GM12878 (cell line): ENCODE measurements around the gene RRAGD. TPM values are rescaled to one million over a fixed set of nuclear protein-coding genes. Genes with fewer than 3 reads are reported as not detected.

Experiments
- BHLHE40 ChIP-seq, 2 experiments: fragments of 450-650 bp in 1 of 2; IDR thresholded peaks; 2 replicates each; pipeline ENCODE4 v1.6.1; 2011 to 2017; ENCODE audit warnings: low read depth in 2 of 2, borderline replicate concordance in 1 of 2, improper control_type of control experiment in 1 of 2, low read length in 1 of 2, mild to moderate bottlenecking in 1 of 2
- CHD2 ChIP-seq: IDR thresholded peaks from 2 replicates; pipeline ENCODE4 v1.6.1; 2011; ENCODE audit warnings: low read depth, low read length, improper control_type of control experiment, borderline replicate concordance
- EED ChIP-seq: sonication (generic); IDR thresholded peaks from 2 replicates; pipeline ENCODE4 v1.6.1; 2016; ENCODE audit warnings: antibody characterized with exemption, low read depth
- GATAD2B ChIP-seq: fragments of 450-650 bp; conservative IDR thresholded peaks from 2 replicates; pipeline ENCODE4 v1.6.1; 2017; ENCODE audit warnings: low read depth, mild to moderate bottlenecking, moderate library complexity
- SMAD1 ChIP-seq: fragments of 450-650 bp; IDR thresholded peaks from 2 replicates; pipeline ENCODE4 v1.6.1; 2018; ENCODE audit warnings: mild to moderate bottlenecking, low read depth; ENCODE audit not compliant: partially characterized antibody
- TAF1 ChIP-seq: IDR thresholded peaks from 2 replicates; pipeline ENCODE4 v1.6.1; 2011; ENCODE audit warnings: mild to moderate bottlenecking, low read depth, low read length, borderline replicate concordance
- TARDBP ChIP-seq: IDR thresholded peaks from 2 replicates; pipeline ENCODE4 v1.6.1; 2016; ENCODE audit warnings: borderline replicate concordance
- TCF3 ChIP-seq: IDR thresholded peaks from 2 replicates; pipeline ENCODE4 v1.6.1; 2012; ENCODE audit warnings: low read depth, mild to moderate bottlenecking, low read length, borderline replicate concordance; ENCODE audit not compliant: insufficient read depth
- ZNF622 ChIP-seq: fragments of 450-650 bp; IDR thresholded peaks from 2 replicates; pipeline ENCODE4 v1.6.1; 2017; ENCODE audit warnings: mild to moderate bottlenecking, inconsistent platforms
- polyA plus RNA-seq, 11 experiments: library from polyadenylated mRNA; depleted of rRNA in 4 of 11; unstranded in 6 of 11; stranded (reverse) in 5 of 11; fragments of >200 nt; fragmentation: Nextera tagmentation in 4 of 11; fragmentation: Illumina TruSeq in 1 of 11; extraction: Ambion mirVana in 4 of 11; extraction: Trizol in 1 of 11; gene quantifications; 1 replicate in 1 of 11; 2 replicates in 10 of 11; pipeline versions ENCODE4 v1.2.1 to v1.2.3, GENCODE V29; 2011 to 2016; ENCODE audit warnings: inconsistent platforms in 2 of 11, missing spikeins in 2 of 11, low read depth in 1 of 11
- total RNA-seq, 4 experiments: library from RNA; depleted of rRNA in 3 of 4; stranded (reverse); fragments of >200 nt in 3 of 4; fragmentation: Illumina TruSeq in 1 of 4; extraction: Trizol in 1 of 4; gene quantifications; 2 replicates each; pipeline versions ENCODE4 v1.2.1 to v1.2.3, GENCODE V29; 2013 to 2021
- TF ChIP-seq, protein P1 (sequence below): fragments of 450-650 bp; IDR thresholded peaks from 2 replicates; pipeline ENCODE4 v1.6.1; 2017; ENCODE audit warnings: mild to moderate bottlenecking, moderate library complexity
- TF ChIP-seq, protein P2 (sequence below), 3 experiments: IDR thresholded peaks in 2 of 3; conservative IDR thresholded peaks in 1 of 3; 2 replicates each; pipeline ENCODE4 v1.5.1; 2011; ENCODE audit warnings: low read depth in 3 of 3, low read length in 3 of 3, mild to moderate bottlenecking in 3 of 3, control low read depth in 2 of 3, moderate library complexity in 2 of 3, inconsistent platforms in 1 of 3, mixed read lengths in 1 of 3; ENCODE audit not compliant: control insufficient read depth in 2 of 3, insufficient read depth in 1 of 3; ENCODE audit errors: extremely low read depth in 1 of 3
- TF ChIP-seq, protein P3 (sequence below): fragments of 450-650 bp; IDR thresholded peaks from 2 replicates; pipeline ENCODE4 v1.6.1; 2016; ENCODE audit warnings: mild to moderate bottlenecking, moderate library complexity, borderline replicate concordance

RRAGD gene
- total and polyA plus RNA-seq, 10 of the 15 experiments (the other 5 are each of a cell fraction or from before 2014, with no cell fraction given) = 4.6 to 17.4 (median 8.5) TPM

DNA sequence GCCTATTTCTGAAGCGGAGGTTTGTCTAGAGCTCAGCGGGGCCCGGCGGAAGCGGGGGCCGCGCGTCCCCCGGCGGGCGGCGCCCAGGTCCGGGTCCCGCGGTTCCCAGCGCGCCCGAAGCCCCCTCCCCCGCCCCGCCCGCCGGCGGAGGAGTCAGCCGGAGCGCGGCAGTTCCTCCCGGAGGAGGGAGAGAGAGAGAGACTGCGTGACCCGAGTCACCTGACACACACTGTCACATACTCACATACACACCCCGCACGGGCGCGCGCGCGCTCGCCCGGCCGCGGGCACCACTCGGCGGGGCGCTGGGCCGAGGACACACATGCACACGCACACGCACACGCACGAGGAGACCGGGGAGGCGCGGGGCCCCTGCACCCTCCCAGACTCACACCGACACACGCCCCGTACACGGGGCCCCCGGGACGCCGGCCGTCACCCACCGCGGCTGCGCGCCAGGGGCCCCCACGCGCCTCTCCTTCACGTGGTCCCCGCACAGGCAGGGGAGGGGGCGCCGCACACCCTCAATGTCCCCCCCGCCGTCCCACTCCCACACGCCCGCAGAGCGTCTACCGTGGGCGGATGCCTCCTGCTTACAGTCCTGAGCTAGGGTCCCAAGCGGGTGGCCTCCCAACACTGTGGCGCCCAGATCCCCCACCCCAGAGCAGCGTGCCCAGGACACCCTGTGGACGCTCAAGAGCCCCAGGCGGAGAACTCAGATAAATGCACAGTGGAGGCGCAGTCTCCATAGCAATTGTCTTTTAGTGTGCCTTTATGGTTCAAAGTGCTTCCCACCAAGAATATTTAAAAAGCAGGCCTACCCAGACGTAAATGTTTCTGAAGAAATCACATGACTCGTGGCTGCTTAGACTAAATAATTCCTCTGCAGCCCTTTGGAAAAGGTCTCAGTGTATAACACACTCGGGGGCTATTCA is at the start of gene RRAGD (continued):
- TF ChIP-seq, protein P1, sequence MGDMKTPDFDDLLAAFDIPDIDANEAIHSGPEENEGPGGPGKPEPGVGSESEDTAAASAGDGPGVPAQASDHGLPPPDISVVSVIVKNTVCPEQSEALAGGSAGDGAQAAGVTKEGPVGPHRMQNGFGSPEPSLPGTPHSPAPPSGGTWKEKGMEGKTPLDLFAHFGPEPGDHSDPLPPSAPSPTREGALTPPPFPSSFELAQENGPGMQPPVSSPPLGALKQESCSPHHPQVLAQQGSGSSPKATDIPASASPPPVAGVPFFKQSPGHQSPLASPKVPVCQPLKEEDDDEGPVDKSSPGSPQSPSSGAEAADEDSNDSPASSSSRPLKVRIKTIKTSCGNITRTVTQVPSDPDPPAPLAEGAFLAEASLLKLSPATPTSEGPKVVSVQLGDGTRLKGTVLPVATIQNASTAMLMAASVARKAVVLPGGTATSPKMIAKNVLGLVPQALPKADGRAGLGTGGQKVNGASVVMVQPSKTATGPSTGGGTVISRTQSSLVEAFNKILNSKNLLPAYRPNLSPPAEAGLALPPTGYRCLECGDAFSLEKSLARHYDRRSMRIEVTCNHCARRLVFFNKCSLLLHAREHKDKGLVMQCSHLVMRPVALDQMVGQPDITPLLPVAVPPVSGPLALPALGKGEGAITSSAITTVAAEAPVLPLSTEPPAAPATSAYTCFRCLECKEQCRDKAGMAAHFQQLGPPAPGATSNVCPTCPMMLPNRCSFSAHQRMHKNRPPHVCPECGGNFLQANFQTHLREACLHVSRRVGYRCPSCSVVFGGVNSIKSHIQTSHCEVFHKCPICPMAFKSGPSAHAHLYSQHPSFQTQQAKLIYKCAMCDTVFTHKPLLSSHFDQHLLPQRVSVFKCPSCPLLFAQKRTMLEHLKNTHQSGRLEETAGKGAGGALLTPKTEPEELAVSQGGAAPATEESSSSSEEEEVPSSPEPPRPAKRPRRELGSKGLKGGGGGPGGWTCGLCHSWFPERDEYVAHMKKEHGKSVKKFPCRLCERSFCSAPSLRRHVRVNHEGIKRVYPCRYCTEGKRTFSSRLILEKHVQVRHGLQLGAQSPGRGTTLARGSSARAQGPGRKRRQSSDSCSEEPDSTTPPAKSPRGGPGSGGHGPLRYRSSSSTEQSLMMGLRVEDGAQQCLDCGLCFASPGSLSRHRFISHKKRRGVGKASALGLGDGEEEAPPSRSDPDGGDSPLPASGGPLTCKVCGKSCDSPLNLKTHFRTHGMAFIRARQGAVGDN = peak; percentile 54; the same call in 1 of the 2 replicates
- TF ChIP-seq ZNF622 (no peak), SMAD1 (no peak), CHD2 (0 out of 2 replicates have a peak, but pooled peaks have one; percentile 10), BHLHE40 (IDR thresholded peaks at IDR 0.05; ENCODE audit: borderline replicate concordance in 1 of 2, low read depth in 2 of 2, low read length in 1 of 2) (peak in 1 of 2 experiments; percentile 89; a peak in 2 of 4 replicates), EED (no peak), TCF3 (0 out of 2 replicates have a peak, but pooled peaks have one; percentile 39), TAF1 (no peak), GATAD2B (peak; percentile 68; the same call in 1 of the 2 replicates), TARDBP (no peak)
- TF ChIP-seq, protein P2, sequence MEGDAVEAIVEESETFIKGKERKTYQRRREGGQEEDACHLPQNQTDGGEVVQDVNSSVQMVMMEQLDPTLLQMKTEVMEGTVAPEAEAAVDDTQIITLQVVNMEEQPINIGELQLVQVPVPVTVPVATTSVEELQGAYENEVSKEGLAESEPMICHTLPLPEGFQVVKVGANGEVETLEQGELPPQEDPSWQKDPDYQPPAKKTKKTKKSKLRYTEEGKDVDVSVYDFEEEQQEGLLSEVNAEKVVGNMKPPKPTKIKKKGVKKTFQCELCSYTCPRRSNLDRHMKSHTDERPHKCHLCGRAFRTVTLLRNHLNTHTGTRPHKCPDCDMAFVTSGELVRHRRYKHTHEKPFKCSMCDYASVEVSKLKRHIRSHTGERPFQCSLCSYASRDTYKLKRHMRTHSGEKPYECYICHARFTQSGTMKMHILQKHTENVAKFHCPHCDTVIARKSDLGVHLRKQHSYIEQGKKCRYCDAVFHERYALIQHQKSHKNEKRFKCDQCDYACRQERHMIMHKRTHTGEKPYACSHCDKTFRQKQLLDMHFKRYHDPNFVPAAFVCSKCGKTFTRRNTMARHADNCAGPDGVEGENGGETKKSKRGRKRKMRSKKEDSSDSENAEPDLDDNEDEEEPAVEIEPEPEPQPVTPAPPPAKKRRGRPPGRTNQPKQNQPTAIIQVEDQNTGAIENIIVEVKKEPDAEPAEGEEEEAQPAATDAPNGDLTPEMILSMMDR (IDR thresholded peaks at IDR 0.05 in 2 of 3, conservative IDR thresholded peaks at IDR 0.05 in 1 of 3; ENCODE audit: control insufficient read depth in 2 of 3, extremely low read depth in 1 of 3, insufficient read depth in 1 of 3, low read depth in 3 of 3, low read length in 3 of 3) = peak in 1 of 3 experiments; percentile 13; a peak in 1 of 6 replicates
- TF ChIP-seq, protein P3, sequence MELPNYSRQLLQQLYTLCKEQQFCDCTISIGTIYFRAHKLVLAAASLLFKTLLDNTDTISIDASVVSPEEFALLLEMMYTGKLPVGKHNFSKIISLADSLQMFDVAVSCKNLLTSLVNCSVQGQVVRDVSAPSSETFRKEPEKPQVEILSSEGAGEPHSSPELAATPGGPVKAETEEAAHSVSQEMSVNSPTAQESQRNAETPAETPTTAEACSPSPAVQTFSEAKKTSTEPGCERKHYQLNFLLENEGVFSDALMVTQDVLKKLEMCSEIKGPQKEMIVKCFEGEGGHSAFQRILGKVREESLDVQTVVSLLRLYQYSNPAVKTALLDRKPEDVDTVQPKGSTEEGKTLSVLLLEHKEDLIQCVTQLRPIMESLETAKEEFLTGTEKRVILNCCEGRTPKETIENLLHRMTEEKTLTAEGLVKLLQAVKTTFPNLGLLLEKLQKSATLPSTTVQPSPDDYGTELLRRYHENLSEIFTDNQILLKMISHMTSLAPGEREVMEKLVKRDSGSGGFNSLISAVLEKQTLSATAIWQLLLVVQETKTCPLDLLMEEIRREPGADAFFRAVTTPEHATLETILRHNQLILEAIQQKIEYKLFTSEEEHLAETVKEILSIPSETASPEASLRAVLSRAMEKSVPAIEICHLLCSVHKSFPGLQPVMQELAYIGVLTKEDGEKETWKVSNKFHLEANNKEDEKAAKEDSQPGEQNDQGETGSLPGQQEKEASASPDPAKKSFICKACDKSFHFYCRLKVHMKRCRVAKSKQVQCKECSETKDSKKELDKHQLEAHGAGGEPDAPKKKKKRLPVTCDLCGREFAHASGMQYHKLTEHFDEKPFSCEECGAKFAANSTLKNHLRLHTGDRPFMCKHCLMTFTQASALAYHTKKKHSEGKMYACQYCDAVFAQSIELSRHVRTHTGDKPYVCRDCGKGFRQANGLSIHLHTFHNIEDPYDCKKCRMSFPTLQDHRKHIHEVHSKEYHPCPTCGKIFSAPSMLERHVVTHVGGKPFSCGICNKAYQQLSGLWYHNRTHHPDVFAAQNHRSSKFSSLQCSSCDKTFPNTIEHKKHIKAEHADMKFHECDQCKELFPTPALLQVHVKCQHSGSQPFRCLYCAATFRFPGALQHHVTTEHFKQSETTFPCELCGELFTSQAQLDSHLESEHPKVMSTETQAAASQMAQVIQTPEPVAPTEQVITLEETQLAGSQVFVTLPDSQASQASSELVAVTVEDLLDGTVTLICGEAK = 0 out of 2 replicates have a peak, but pooled peaks have one; percentile 16
